Smooth muscle cell (in vitro differentiated cells): ENCODE data around the gene RSBN1L. TPM values are rescaled to one million over a fixed set of nuclear protein-coding genes. Genes with fewer than 3 reads are reported as not detected.

ENCODE experiments used
- DNase-seq: peaks from one replicate; lab custom pipeline; 2025; ENCODE audit not compliant: unreplicated experiment; lab: John Stamatoyannopoulos, UW
- H2AFZ ChIP-seq: fragments of 200-600 bp; sonication (generic); 2 replicates; pipeline ENCODE4 v1.6.0; 2016; ENCODE audit warnings: antibody characterized with exemption, low read depth, mild to moderate bottlenecking
- H3F3A ChIP-seq: fragments of 200-600 bp; sonication (generic); 2 replicates; pipeline ENCODE4 v1.6.0; 2017; ENCODE audit warnings: antibody characterized with exemption, low read depth
- H3K27ac ChIP-seq: fragments of 200-600 bp; sonication (generic); 2 replicates; pipeline ENCODE4 v1.5.1; 2016; ENCODE audit warnings: low read depth, mild to moderate bottlenecking
- H3K27me3 ChIP-seq: fragments of 200-600 bp; sonication (generic); 2 replicates; pipeline ENCODE4 v1.6.1; 2016; ENCODE audit warnings: low read depth, mild to moderate bottlenecking
- H3K36me3 ChIP-seq: fragments of 200-600 bp; sonication (generic); 2 replicates; pipeline ENCODE4 v1.5.1; 2016; ENCODE audit warnings: low read depth
- H3K4me1 ChIP-seq: fragments of 200-600 bp; sonication (generic); 2 replicates; pipeline ENCODE4 v1.5.1; 2016; ENCODE audit warnings: low read depth
- H3K4me2 ChIP-seq: fragments of 200-600 bp; sonication (generic); 2 replicates; pipeline ENCODE4 v1.6.0; 2016; ENCODE audit warnings: mild to moderate bottlenecking
- H3K4me3 ChIP-seq: fragments of 200-600 bp; sonication (generic); 2 replicates; pipeline ENCODE4 v1.5.1; 2016; ENCODE audit warnings: mild to moderate bottlenecking
- H3K79me2 ChIP-seq: fragments of 200-600 bp; sonication (generic); 2 replicates; pipeline ENCODE4 v1.6.0; 2016; ENCODE audit warnings: low read depth, mild to moderate bottlenecking
- H3K9ac ChIP-seq: fragments of 200-600 bp; sonication (generic); 2 replicates; pipeline ENCODE4 v1.6.0; 2016; ENCODE audit warnings: low read depth
- H3K9me3 ChIP-seq: fragments of 200-600 bp; sonication (generic); replicated peaks from 2 replicates; pipeline ENCODE4 v1.5.1; 2016; ENCODE audit warnings: low read depth
- H4K20me1 ChIP-seq: fragments of 200-600 bp; sonication (generic); 2 replicates; pipeline ENCODE4 v1.6.0; 2016; ENCODE audit warnings: low read depth
- CTCF ChIP-seq: fragments of 200-600 bp; sonication (generic); IDR thresholded peaks from 2 replicates; pipeline ENCODE4 v1.5.1; 2017; ENCODE audit warnings: borderline replicate concordance, mild to moderate bottlenecking, antibody characterized with exemption; ENCODE audit not compliant: insufficient read depth, poor library complexity, severe bottlenecking
- WGBS: methylation state at CpG from one replicate; pipeline ENCODE4 v1.1.7; 2016; ENCODE audit warnings: low lambda C conversion rate; 5-methylcytosine and 5-hydroxymethylcytosine counted together
- polyA plus RNA-seq: library from polyadenylated mRNA; unstranded; fragments of >200 nt; fragmentation: Nextera tagmentation; extraction: Ambion mirVana; gene quantifications from 2 replicates; pipeline ENCODE4 v1.2.1, GENCODE V29; 2016
- total RNA-seq: library from RNA; depleted of rRNA; stranded (reverse); fragments of >200 nt; gene quantifications from 2 replicates; pipeline ENCODE4 v1.2.3, GENCODE V29; 2014

Gene RSBN1L
- total and polyA plus RNA-seq, 2 experiments from 2014 or later: 3.8 to 26.2 TPM

- TF ChIP-seq CTCF: no peak
- DNase-seq: no peak
- no peak overlapping the region for H3K27ac ChIP-seq
- H3K4me3 ChIP-seq: no peak overlapping the region
- H3K27me3 ChIP-seq: no peaks in the 10 kb centered on the region
- H3K4me2 ChIP-seq: no peak overlapping the region
- 92% methylated on average over 10 of the region's 10 CpGs for WGBS
- no peak overlapping the region for H3K9ac ChIP-seq
- peaks cover 13% of the 10 kb centered on the region for H4K20me1 ChIP-seq
- H3K79me2 ChIP-seq: peaks cover 53% of the 10 kb centered on the region
- no peaks in the 10 kb centered on the region for H3F3A ChIP-seq
- H3K36me3 ChIP-seq: no peaks in the 10 kb centered on the region
- no peaks in the 10 kb centered on the region for H3K4me1 ChIP-seq
- no peaks in the 10 kb centered on the region for H3K9me3 ChIP-seq
- no peak overlapping the region for H2AFZ ChIP-seq
These were observed 64.7 kb downstream of the RSBN1L start for GRCh38 chr7:77760809-77761453.

- H3K4me3 ChIP-seq: no peak overlapping the region
- H3K4me2 ChIP-seq: no peak overlapping the region
- peaks cover 33% of the 10 kb centered on the region for H3K79me2 ChIP-seq
- no peaks in the 10 kb centered on the region for H3K4me1 ChIP-seq
- no peaks in the 10 kb centered on the region for H3K27me3 ChIP-seq
- no peaks in the 10 kb centered on the region for H3F3A ChIP-seq
- 83% methylated on average over 3 of the region's 3 CpGs for WGBS
- no peak overlapping the region for H2AFZ ChIP-seq
- H3K27ac ChIP-seq: no peak overlapping the region
- no peak overlapping the region for H3K9ac ChIP-seq
- DNase-seq: no peak
- H4K20me1 ChIP-seq: peaks cover 8% of the 10 kb centered on the region
- H3K9me3 ChIP-seq: no peaks in the 10 kb centered on the region
- no peaks in the 10 kb centered on the region for H3K36me3 ChIP-seq
- no peak for TF ChIP-seq CTCF
These were observed 69.2 kb downstream of the RSBN1L start for GRCh38 chr7:77765481-77765880.

DNA sequence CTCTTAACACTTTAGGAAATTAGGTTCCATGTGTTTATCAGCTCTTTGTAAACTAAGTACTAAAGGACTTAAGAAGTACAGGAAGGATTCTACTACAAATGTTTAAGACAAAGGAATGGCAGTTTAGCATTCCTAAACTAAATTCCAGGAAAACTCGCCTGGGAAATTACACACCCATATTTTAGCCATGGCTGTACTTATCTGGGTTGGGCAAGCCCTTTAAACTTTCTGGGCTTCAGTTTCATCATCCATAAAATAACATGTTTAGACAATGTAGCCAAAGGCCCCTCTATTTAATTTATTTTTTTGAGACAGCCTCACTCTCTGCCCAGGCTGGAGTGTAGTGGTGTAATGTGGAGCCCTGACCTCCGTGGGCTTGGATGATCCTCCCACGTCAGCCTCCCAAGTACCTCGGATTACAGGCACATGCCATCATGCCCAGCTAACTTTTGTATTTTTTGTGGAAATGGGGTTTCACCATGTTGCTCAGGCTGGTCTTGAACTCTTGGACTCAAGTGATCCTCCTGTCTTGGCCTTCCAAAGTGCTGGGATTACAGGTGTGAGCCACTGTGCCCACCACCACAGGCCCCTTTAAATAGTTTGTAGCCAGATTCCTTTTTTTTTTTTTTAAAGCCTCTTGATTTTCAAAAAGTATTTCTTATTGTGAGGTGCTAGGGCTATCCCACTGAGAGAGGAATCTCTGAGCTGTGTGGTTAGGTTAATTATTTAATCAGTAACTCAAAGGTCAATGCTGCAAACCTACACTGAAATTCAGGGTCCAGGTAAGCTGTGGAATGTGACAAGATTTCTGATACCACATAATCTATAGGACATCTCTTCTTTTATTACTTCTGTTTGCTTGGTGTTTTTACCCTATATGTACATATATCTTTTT lies 69.9 kb downstream of the RSBN1L start:
- Histone ChIP-seq H3K9ac (no peak overlapping the region), H3K4me1 (no peaks in the 10 kb centered on the region), H3F3A (no peaks in the 10 kb centered on the region), H3K27ac (no peak overlapping the region), H3K36me3 (no peaks in the 10 kb centered on the region), H3K27me3 (no peaks in the 10 kb centered on the region), H3K9me3 (no peaks in the 10 kb centered on the region), H3K4me3 (no peak overlapping the region), H4K20me1 (peaks cover 8% of the 10 kb centered on the region), H3K79me2 (peaks cover 26% of the 10 kb centered on the region), H3K4me2 (no peak overlapping the region), H2AFZ (no peak overlapping the region)
- DNase-seq: no peak
- TF ChIP-seq CTCF: no peak
- WGBS: 75% methylated on average over 4 of the region's 4 CpGs
